Astrocyte of the hippocampus (primary cell): ENCODE data around the gene AGPAT2.
"Not testable (repeated sequence)": the region's sequence is repeated elsewhere in the genome, so short reads cannot be mapped to it uniquely, and the experiment has no call there.

Experiments used
- DNase-seq: peaks from one replicate; pipeline ENCODE4 v3.0.0; 2011; ENCODE audit warnings: low read depth, low spot score

The AGPAT2 gene

DNA sequence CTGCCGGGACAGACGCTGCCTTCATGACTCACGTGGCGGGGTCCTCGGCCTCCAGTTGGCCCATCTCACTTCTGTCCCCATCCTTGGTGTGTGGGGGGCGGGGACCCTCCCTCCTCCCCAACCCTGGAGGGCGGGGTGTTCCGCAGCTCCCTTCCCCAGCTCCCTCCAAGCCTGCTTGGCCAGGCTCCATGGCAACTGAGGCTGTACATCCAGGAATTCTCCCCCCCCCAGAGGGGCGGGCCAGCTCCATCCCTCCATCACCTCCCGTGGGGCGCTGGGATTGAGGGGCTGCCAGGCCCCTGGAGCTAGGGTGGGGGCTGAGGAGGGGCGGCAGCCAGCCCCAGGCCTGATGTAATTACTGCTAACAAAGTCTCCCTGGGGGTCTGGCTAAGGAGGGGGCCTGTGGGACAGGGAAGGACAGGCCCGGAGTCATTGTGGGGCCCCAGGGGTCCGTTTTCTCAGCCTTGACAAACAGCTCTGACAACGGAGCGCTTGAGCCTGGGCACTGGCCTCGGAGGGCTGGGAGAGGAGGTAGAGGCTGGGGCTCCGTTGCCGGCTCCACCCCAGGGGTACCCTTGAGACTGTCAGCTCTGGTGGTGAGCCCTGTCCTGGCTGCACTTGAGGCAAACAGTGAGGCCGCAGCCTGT is 33.1 kb upstream of the AGPAT2 start:
- DNase-seq: peak; percentile 66

DNA sequence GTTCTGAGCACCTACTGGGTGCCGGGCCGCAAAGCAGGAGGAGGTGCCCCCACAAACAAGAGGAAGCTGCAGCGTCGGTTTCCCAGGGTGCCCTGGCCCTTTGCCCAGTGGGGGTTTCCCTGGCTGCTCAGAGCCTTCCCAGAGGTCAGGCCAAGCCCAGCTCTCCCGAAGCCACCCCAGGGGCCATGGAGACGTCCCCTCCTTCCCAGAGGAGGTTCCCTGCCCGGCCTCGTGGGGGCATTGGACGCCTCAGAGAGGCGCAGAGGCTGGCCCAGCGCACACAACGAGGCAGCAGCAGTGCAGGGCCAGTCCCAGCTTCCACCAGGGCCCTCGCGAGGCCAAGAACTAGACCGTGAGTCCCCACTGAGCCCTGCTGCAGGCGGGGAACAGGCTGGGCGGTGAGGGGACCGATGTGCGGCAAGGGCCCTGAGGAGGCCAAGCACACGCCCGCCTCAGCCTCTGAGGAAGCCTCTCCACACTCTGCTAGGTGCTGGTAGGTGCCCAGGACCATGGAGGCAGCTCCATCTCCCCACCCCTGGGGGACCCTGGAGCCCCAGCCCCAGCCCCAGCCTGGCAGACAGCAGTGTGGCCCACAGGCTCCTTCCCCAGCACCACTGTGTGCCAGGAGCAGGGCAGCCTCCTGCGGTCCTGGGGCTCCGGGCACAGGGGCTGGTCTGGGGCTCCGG is 32.1 kb upstream of the AGPAT2 start:
- no peak for DNase-seq

DNA sequence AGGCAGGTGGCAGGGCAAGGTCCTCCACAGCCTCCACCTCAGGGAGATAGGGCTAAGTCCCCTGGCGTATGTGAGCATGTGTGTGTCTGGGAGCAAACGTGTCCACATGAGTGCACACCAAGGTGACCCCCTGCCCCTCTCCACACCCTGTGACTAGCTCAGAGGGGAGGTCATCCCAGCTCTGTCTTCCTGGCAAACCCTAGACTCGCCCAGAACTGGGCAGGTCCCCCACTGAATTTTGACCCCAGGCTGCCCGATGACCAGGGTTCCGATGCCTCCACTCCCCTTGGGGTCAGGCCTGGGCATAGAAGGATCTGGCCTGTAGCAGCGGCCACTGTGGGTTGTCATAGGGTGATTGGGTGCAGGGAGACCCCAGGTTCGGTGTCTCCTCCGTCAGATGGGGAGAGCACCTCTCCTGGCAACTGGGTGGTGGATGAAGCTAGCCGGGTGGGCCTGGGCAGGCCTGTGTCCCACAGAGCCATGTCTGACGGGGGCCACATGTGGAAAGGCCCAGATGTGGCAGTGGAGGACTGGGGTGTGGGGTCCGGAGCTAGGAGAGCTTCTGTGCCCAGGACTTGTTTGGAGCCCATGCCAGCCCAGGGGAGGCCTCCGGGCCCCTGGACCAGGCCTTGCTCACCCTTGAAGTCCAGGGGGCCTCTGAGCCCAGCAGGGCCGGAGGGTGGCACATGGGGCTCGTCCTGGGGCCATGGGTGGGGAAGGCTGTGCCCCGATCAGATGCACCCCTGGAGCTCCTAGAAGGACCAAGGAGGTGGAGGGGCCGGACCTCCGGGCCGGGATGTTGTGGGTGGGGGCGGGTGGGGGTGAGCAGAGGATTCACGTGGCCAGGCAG is 31.3 kb upstream of the AGPAT2 start:
- no peak for DNase-seq

DNA sequence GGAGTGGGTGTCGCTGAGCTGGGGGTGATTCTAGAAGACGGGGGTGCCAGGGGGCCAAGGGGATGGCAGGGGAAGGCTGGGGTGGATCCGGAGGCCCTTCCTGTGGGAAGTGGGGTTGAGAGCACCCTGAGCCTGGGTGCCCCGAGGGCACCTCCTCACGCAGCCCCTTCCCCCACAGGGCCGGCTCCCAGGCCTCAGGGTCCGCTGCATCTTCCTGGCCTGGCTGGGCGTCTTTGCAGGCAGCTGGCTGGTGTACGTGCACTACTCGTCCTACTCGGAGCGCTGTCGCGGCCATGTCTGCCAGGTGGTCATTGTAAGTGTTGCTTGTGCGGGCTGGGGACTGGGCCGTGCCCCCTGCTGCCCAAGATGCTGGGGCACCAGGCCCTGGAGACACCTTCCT is 30.1 kb upstream of the AGPAT2 start:
- DNase-seq: no peak

GRCh38 chr9:136714893-136715274 is 27.6 kb upstream of the AGPAT2 start:
- DNase-seq: no peak

GRCh38 chr9:136714096-136714892 is 27.0 kb upstream of the AGPAT2 start:
- no peak for DNase-seq

DNA sequence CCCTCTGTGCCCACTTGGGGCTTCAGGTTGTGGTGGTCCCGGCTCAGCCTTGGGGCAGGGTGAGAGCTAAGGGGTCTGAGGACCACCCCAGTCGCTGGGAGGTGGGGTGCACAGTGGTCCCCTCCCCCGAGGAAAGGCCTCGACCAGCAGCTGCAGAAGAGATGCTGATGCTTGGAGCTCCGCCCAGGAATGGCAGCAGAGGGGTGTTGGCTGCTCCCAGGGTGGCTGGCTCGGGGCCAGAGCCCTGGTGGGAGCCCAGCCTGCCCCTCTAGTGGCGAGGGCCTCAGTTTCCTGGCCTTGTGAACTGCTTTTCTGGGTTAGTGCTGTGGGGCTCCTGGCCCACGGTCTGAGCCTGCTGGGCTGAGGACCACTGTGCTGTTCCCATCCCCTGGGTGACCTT is 26.3 kb upstream of the AGPAT2 start:
- DNase-seq: peak; percentile 42

- DNase-seq: no peak
These were observed 25.7 kb upstream of the AGPAT2 start for GRCh38 chr9:136712690-136713544.

- peak; percentile 55 for DNase-seq
These were observed 24.8 kb upstream of the AGPAT2 start, which contains the start of gene DIPK1B for GRCh38 chr9:136711751-136712689. Gene DIPK1B (plus strand): TSS chr9:136712572. CDS start chr9:136712666, 94 bp downstream.

- peak; percentile 50 for DNase-seq
These were observed 24.0 kb upstream of the AGPAT2 start for GRCh38 chr9:136711219-136711648.

GRCh38 chr9:136710543-136710942 is 23.3 kb upstream of the AGPAT2 start:
- DNase-seq: no peak

GRCh38 chr9:136709454-136710109 is 22.3 kb upstream of the AGPAT2 start:
- no peak for DNase-seq

DNA sequence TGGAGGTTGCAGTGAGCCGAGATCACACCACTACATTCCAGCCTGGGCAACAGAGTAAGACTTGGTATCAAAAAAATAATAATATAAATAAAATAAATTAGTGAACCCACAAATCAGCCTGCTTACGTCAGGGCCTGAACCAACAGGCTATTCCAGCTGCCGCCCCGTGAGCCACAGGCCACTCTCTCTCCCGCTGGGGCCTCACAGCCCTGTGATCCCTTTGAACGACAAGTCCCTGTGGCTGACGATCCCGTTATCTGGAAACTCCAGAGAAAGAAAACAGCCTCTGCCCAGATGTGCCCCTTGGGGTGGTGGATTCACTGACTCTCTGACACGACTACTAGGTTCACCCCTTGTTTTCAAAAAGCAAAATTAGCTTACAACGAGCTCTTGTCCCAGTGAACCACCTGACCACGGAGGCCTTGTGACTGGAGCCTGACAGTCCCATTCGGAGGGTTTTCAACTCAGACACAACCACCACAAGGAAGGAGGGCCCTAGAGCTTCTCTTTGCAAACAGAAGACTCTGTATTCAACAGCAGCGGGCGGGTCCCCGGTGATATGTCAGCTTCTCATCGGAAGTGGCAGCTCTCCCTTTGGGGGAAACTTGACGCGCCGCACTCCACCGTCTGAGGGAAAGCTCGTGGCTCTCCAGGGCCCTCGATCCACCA is 20.7 kb upstream of the AGPAT2 start:
- no peak for DNase-seq

DNA sequence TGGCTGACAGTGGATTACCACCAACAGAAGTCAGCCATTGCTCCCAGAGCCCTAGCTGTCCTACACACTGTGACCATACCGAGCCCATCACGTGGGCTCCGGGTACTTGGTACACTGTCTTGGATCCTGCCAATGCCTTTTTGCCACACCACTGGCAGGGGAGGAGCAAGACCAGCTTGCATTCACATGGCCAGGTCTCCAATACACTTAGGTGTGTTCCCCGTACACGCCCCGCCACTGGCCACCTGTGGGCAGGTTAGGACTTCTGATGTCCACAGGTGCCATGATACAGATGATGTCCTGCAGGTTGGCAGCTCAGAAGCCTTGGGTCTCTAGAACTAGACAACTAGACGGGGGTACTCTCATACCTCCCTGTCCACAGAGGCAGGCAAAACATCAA is 19.8 kb upstream of the AGPAT2 start:
- DNase-seq: no peak

DNA sequence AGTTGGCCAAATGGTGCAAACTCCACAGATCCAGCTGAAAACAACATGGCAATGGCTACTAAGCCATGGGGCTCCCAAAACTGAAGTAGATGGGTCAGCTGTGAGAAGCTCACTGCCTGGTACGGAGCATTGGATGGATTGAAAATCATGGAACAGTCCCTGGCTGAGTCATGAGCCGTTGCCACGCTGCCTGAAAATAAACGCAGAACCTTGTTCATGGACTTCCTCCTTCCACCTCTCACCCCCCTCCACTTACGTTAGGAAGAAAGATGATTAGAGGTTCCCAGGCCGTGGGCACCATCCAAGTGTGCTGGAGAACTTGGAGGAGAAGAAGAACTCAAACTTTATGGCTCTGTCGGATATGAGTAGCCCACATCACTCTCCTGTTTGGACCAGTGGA is 18.3 kb upstream of the AGPAT2 start:
- no peak for DNase-seq

DNA sequence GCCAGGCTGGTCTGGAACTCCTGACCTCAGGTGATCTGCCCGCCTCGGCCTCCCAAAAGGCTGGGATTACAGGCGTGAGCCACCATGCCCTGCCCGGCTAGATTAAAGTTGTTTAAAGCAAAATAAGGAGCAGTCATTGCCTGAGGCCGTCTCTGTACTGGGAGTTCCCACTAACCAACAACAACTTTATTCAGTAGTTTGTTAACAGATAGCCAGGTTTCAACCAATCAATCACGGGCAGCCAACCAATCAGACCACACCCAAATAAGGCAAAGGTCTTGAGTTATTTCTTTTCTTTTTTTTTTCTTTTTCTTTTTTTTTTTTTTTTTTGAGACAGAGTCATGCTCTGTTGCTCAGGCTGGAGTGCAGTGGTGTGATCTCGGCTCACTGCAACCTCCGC is 17.5 kb upstream of the AGPAT2 start:
- not testable (repeated sequence) for DNase-seq

DNA sequence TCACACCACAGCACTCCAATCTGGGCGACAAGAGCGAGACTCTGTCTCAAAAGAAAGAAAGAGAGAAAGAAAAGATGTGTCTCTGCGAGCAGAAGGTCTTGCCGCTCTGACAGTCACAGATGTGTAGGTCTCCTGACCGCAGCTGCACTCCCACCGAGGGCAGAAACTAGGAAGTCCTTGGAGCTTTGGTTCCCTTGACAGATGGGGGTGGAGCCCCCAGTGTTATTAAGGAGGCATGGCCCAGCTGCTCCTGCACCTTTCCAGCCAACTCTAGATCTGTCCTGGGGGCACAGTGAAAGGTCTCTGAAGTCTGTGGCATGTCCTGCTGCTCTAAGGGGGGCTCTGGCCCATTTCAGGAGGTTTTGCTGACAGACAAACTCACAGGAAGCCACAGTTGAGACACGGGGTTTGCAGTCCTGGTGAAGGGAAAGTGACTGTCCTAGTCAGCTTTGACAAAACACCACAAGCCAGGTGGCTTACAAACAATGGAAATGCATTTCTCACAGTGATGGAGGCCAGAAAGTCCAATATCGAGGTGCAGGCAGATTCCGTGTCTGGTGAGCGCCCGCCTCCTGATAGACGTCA is 16.1 kb upstream of the AGPAT2 start:
- no peak for DNase-seq

- no peak for DNase-seq
These were observed 14.4 kb upstream of the AGPAT2 start for GRCh38 chr9:136701668-136702053.
